Upper lobe of left lung (tissue), 4 donors: ENCODE data around the gene ZXDA.

ENCODE experiments used
- CTCF ChIP-seq, 6 experiments: fragments of 450-650 bp in 4 of 6; fragments of 200-600 bp in 2 of 6; sonication (generic) in 2 of 6; IDR thresholded peaks; one replicate each; pipeline ENCODE4 v1.5.1; 2016 to 2019; ENCODE audit warnings: antibody characterized with exemption in 6 of 6
- EP300 ChIP-seq, 4 donors: sonication (generic); formaldehyde crosslinking; IDR thresholded peaks; one replicate each; pipeline ENCODE4 v1.5.1; 2017; ENCODE audit warnings: antibody characterized with exemption in 4 of 4, control low read depth in 2 of 4

- no peak for TF ChIP-seq CTCF (IDR thresholded peaks at IDR 0.05)
- TF ChIP-seq EP300 (IDR thresholded peaks at IDR 0.05) = no peak
These were observed 3.5 kb downstream of the ZXDA start for GRCh38 chrX:57906790-57907189.
